GM18868 (cell line): Measurements from ENCODE around the gene DPCD.
A peak's percentile ranks its signal among the peaks of the same experiment; 100 is the strongest.
"Not testable (repeated sequence)": the region's sequence is repeated elsewhere in the genome, so short reads cannot be mapped to it uniquely, and the experiment has no call there.

Experiments used
- ATAC-seq: cut with Tn5 transposase; IDR thresholded peaks from one replicate; pipeline ENCODE4 v1.9.1; 2021; ENCODE audit warnings: mild to moderate bottlenecking, moderate library complexity; ENCODE audit not compliant: unreplicated experiment

Gene DPCD

DNA sequence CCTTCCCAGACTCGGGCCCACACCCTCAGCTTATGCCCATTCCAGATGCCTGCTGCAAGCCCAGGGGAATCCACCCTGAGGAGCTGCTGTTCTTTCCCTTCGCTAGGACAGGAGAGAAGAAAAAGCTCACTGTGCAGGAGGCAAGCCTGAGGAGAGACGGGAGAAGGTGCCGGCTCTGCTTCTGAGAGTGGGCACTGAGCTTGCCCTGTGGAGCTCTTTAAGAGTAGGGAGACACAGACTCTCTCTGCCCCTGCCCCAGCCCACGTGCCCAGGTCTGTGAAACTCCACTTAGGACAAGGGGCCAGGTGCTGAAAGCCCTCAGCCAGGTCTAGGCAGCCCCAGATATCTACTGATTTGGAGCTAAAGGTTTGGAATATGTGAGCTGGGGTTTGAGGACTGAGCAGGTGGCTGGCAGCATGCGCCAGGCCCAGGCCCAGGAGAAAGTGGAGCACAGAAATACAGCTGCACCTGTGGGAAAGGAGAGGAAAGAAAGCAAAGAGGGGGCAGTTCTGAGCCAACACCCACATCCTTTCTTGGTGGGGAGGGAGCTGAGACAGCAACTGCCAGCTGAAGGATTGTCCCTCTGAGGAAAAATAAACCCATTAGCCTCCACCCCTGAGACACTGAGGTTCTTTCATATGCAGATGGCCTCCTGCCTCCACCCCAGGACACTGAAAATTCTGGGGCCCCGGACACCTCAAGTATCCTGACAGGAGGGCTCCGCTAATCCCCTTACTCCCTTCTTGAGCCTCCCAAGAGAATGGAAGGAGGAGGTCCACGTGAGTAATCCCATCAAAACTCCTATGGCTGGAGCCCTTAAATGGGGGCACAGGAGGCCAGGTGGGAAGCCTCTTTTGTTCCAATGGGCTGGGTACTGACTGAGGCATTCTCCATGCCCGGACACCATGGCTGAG is 7.4 kb upstream of the DPCD start:
- no peak for ATAC-seq

DNA sequence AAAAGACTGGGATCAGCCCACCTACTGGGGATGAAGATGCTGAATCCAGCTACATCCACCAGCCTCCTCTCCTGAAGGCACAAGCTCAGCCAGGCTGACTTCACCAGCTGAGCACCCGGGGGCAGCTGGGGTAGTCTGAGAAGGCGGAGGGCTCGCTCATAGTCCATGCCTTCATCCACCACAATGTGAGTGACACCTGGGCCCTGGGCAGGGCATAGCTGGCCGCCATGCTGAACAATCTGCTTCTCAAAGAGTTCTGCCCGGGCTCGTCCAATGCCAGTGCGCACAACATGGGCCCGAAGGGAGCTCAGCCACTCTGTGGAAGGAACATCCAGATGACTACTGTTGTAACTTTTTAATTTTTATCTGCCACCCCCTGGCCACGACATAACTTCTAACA is 2.3 kb upstream of the DPCD start:
- ATAC-seq, result no peak

DNA sequence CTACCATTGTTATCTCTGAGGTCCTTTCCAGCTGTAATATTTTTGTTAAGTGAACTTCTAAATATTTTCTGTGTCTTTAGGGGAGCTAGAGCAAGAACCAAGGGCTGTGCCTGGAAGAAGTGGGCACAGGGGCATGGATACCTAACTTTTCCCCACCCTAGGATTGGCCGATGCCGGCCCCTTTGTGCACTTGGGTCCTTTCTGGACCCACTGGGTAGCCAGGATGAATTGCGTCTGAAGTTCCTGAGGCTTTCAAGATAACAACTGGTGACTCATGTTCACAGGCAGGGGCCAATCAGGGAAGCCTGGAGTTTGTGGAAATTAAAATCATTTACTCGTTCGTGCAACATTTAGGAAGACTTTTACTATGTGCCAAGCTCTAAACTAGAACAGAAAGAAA is 758 bp downstream of the DPCD start:
- ATAC-seq, result no peak

DNA sequence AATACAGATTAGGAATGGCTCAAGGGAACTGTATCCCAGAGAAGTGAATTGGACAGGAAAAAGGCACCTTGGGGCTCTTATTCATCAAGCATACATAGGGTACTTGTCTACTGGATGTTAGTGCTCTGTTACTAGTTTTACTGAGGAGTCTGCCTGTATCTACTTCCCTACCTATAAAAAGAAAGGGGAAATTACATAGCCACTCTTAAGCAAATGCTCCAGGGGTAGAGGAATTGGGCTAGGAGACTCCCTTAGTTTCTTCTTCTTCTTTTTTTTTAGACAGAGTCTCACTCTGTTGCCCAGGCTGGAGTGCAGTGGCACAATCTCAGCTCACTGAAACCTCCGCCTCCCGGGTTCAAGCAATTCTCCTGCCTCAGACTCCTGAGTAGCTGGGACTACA is 5.2 kb downstream of the DPCD start:
- not testable (repeated sequence) for ATAC-seq

DNA sequence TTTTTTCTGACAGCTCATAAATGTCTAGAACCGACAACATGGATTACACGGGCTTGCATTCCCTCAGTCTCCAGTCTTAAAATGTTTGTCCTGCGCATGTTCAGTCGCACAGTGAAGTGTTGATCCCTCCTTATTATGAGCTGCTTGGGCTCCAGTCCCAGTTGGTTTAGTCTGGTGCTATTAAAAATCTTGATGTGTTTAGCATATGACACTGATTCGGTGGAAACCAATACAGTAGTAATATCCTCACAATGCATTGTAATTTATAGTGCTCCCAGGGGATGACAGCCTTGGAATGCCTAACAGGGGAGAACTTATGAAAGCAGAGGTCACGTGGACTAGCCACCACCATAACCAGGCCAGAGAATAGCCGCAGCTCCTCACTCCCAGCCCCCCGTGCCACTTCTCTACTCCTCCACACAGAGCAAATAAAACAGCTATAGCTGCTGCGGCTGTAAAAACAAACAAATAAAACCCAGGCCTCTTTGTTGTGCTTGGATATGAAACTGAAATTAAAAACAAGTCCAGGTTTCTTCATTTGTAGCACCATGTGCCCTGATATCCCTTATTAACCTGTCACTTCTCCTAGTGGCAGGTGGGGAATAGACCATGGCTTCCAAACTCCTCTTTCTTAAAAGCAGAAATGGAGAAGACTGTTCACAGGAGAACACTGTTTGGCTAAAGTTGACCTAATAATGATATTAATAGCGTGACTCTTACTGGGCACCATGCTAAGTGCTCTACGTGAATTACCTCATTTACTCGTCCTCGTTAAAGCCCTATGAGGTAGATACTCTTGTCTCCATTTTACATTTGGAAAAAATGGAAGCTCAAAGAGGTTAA is 7.7 kb downstream of the DPCD start:
- no peak for ATAC-seq

DNA sequence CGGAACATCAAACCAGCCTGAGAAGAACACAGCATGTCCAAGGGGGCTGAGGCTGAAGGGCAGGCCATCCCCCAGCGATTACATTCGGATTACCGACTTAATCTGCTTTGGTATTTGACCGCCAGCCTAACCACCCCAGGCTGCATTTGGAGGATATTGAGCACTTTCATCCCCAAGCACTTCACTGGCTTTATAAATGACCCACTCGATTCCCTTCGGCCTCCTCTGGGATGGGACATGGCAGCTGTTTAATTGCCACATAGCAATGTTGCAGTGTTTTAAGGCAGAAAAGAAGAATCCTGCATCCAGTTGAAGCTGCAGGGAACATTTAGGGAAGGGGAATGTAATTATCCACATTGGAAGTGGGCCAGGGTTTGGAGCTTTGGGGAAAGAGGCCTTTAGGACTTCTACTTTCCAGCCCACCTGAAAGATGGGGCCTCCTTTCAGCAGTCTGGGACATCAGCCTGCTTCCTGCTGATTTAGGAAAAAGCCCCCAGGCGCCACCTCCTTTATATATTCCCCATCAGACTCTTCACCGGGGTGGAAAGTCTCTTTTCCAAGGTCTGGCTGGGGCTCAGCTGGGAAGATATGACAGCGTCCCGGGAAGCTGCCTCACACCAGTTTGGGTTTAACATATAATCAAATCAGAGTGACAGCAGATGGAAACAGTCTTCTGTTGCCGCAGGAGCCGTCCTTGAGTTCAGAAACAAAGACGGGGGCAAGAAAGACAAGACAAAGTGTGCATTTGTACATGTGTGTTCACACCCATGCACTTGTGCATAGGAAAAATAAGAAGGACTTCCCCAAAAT is 9.2 kb downstream of the DPCD start:
- ATAC-seq, result no peak

DNA sequence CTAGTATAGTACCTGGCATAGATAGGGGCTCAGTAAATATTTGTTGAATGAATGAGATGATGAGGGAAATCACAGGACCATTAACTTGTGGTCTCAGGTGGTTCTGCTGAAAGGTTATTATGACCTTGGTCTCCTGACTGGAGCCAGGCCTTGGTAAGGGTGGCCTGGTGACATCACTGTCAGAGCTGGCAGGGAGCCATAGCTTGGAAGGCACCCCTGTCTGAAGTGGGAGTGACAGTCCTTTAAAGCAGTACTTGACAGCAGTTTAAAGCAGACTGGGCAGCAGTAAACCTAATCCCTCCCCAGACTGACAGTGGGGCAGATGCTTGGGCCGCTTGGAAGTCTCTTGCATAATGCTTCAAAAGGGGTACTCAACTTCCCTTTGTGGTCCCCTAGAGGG is 13.4 kb downstream of the DPCD start:
- no peak for ATAC-seq

DNA sequence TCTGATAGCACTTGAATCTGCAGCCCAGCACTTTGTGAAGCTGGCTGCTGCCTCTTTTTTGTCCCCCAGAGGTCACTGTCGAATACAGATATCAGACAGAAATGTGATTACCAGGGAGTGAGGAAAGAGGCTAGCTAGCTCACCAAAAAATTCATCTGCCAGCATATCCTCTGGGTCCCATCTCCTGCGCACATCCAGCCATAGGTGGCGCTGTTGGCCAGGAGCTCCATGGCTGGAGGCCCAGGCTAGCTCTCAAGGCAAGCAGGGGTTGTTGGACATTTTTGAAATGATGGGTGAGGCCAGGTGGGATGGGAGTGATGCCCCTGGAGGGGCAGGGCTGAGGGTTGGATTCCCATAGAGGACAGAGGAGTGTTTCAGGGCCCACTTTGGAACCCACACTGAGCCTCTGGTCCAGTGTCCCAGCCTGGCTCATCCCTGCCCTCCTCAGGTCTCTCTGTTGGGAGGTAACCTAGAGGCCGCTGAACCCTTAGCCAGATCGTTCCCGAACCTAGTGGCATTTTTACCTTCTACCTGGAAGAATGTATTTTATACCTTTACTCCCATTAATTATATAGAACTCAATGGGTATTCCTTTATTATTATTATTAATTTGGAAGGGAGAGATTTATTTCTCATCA is 14.8 kb downstream of the DPCD start:
- ATAC-seq, result peak; percentile 74

DNA sequence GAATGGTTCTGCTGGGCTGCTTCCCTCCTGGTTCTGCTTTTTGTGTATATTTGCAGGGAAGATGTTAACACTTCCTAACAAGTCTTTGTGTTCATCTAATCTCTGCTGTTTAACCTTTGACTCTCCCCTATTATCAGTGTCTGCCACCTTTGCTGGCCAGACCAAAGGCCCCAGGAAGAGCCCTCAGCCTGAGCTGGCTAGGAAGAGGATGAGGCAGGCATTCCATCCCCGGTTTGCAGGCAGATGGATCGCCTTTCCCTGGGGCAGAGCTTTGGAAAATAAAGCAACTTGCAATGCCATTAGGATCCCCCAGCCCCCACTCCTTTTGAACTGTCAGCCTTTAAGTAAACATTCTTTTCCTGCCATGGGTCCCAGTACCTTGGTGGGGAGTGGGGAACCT is 19.0 kb downstream of the DPCD start:
- no peak for ATAC-seq

DNA sequence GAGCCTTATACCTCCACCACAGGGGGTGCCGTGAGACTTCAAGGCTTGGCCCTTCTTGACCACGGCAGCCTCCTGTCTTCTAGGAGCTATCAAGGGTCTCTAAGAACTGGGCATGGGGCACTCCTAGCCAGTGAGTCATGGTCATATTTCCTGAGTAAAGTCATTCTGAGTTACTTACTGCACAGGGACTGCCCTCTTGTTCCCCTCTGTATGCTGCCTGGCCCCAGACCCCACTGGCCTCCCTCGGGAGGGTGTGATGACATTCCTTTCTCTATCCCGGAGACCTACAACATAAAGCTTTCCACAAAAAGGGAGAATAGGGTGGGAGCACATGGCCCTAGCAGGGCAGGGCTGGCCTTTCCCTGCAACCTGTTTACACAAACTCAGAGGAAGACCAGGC is 21.4 kb downstream of the DPCD start:
- no peak for ATAC-seq

DNA sequence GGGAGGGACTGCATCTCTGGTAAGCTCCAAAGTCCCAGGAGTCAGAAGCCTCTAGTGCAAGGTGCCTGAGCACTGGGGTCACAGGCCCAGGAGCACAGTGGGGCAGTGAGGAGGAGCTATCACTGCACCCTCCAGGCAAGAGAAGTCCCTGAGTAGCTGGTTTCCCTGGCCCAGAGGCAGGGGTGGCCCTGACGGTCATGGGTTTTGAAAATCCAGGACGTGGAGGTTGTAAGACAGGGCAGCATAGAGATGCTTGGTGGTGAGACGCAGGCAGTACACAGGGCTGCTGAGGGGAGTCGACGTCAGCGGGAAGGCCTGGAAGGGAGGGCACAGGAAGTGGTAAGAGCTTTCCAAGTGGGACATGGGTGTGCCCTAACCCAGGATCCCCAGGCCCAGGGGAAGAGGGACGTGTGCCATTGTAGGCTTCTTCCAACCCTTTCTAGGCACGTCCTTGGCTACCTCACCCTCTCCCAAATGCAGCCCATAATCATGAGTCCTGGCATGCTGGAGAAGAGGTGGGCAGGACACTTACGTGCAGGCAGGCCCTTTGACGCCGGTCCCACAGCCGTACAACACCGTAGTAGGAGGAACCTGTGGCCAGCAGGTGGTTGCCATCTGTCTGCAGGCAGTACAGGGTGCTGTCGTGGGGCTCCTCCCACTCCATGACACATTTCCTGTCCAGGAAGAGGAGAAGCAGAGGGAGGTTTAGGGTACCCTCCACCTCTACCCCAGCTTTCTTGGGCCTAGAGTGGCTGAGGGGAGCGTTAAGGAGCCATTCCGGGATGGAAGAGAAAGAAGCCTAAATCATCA is 23.2 kb downstream of the DPCD start:
- ATAC-seq, result no peak

DNA sequence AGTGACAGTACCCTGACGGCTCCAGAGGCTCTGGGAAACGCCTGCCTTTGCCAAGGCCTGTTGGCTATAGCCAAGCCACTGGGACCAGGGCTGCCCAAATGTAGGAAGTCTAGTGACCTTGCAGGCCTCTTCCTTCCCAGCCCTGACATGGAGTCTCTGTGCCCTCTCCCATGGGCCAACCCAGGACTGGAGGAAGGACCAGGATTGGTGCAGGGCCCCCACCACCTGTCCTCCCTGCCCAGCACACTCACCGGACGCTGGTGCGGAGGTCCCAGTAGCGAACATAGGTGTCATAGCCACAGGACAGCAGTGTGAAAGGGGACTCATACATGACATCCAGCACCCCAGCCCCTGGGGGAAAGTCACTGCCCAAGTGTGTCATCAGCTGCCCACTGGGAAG is 24.0 kb downstream of the DPCD start:
- ATAC-seq, result no peak

DNA sequence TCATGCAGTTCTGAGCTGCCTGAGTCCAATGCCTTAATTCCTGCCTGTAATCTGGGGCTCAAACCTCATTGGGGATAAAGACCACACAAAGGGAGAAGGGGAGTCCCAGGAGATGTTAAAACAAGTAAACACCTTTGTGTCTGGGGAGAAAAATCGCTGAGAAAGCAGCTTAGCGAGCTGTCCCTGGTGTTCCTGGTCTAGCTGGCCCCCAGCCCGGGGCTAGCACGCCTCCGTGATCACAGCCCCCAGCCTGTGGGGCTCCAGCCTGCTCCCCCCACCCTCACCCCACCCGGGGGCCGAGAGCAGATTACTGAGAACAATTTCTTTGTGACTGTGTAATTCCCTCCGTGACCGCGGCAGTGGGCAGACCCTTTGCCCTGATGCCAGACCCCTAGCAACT is 24.8 kb downstream of the DPCD start:
- ATAC-seq, result no peak

DNA sequence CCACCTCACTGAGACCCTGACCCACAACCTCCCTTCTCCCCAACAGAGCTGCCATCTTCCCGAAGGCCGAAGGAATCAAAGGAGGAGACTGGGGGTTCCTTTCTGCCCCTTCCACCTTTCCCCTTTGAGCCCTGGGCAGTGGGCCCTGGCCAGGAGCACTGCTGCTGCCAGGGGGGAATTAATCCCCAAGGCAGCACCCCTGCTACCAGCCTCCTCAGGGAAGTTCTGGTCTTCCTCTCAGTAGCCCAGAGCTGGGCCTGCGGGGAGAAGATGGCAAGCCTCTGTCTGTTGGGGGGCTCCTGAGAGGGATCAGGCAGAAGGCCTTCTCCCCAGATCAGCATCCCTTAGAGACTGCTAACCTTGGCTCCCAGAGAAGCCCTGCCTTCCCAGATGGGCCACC is 25.5 kb downstream of the DPCD start:
- ATAC-seq, result no peak

DNA sequence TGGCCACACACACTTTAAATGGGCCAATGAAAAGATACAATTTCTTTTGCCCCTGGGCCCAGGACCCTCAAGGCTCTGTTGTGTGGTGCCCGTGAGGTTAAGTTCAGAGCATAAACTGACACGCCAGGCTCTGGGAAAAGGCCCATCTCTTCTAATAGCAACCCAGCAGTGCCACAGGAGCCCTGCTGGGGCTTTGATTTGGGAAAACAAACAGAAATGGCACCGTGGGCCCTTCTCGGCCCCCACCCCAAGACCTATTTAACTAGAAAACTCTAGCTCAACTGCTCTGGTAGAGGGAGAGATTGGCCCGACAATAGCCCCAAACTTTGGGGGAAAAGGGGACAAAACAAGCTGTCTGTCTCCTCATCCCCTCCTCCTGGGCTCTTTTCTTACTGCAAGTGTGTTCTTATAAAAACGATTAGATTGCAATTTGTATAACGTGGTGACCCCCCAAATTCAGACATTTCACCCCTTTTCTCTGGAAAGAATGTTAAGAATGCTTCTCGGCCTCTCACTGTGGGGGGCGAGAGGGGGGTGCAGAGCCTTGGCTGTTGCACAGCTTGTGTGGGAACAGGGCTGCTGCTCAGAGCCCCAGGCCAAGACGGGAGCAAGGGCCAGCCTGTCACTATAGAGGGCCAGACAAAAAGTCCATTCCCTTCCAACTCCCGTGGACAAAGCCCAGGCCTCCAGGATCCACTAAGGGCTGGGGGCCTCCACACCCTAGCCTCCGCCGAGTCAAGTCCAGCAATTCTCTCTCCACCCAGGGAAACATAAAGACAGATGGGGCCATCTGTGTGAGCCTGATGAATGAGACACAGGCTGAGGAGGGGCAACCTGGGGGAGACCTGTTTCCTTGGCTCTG is 26.8 kb downstream of the DPCD start:
- ATAC-seq, result no peak

DNA sequence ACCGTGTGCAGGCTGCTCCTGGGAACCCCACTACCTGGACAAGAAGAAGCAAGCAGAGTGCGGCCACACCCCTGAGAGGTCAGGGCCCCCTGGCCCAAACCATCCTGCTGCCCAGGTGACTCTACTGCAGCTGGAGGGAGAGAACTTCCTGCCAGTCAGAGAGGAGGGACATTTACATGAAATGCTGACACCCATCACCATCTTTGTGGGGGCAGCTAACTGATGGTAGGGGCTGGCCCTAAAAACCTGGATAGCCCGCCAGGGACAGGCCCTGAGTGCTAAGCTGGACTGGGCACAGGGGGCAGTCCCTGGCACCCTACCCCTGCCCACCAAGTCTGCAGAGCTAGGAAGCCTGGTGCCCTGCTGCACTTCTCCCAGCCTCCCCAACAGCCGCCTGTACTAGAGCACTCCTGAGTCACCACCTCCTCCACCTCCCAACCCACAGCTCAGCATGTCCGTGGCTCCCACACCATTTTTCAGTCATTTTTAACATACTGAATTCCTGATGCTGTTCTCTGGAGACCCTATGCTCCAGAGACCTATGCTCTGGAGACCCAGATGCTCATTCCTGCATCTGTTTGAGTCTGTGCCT is 27.5 kb downstream of the DPCD start:
- ATAC-seq, result no peak

DNA sequence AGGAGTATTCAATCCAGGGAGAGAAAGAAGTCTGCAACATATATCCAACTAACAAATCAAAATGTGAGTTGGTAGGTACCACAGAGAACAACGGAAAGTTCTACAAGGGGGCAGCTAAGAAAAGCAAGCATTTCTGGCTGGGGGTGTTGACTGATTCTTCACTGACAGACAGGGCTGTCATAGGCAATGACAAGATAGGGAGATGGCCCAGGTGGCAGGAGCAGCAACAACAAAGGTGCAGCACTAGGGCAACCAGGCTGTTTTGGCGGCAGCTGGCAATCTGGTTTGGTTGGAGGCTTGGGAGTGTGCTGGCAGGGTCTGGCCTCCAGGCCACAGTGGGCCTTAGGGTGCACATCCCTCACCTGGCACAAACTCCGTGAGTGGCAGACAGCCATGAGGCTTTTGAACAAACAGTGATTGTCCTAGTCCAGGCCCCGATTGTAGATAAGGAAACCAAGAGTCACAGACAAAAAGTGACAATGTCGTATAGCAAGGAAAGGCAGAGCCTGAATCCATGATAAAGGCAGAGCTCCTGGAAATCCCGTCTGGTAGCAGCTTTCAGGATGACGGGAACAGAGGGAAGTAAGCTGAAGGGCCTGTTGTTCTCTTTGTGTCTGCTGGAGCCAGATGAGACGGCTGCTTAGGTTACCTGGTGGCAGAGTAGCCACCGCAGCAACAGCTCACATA is 28.4 kb downstream of the DPCD start:
- ATAC-seq, result no peak
